Neural cell (in vitro differentiated cells): Measurements from ENCODE around the gene AGBL5. TPM values are rescaled to one million over a fixed set of nuclear protein-coding genes. Genes with fewer than 3 reads are reported as not detected.

Experiments
- H2AFZ ChIP-seq: fragments of 200-600, 300-800 bp; sonication (generic), shearing (Covaris generic); 2 replicates; pipeline ENCODE4 v1.6.0; 2014; ENCODE audit warnings: low read depth, mild to moderate bottlenecking, antibody characterized with exemption, low read length, moderate library complexity
- H3F3A ChIP-seq: fragments of 200-600 bp; shearing (Covaris generic); 2 replicates; pipeline ENCODE4 v1.6.1; 2016; ENCODE audit warnings: mild to moderate bottlenecking, moderate library complexity, mixed read lengths, antibody characterized with exemption, low read length; ENCODE audit not compliant: insufficient read depth, poor library complexity, severe bottlenecking
- H3K27ac ChIP-seq: fragments of 200-600, 300-800 bp; sonication (generic), shearing (Covaris generic); 2 replicates; pipeline ENCODE4 v1.5.1; 2014; ENCODE audit warnings: mild to moderate bottlenecking, low read length, moderate library complexity
- H3K27me3 ChIP-seq: fragments of 300-800, 200-600 bp; sonication (generic), shearing (Covaris generic); 2 replicates; pipeline ENCODE4 v1.6.0; 2014; ENCODE audit warnings: mild to moderate bottlenecking, low read depth, low read length, moderate library complexity; ENCODE audit not compliant: insufficient read depth
- H3K36me3 ChIP-seq: fragments of 300-800, 200-600 bp; sonication (generic), shearing (Covaris generic); 2 replicates; pipeline ENCODE4 v1.5.1; 2014; ENCODE audit warnings: mild to moderate bottlenecking, antibody characterized with exemption, low read length, moderate library complexity; ENCODE audit not compliant: insufficient read depth
- H3K4me2 ChIP-seq: fragments of 300-800, 200-600 bp; sonication (generic), shearing (Covaris generic); 2 replicates; pipeline ENCODE4 v1.6.0; 2014; ENCODE audit warnings: mild to moderate bottlenecking, low read length
- H3K4me3 ChIP-seq: fragments of 300-800, 200-600 bp; sonication (generic), shearing (Covaris generic); 2 replicates; pipeline ENCODE4 v1.5.1; 2014; ENCODE audit warnings: mild to moderate bottlenecking, low read length, moderate library complexity
- H3K79me2 ChIP-seq: fragments of 200-600 bp; shearing (Covaris generic); replicated peaks from 2 replicates; pipeline ENCODE4 v1.6.0; 2014; ENCODE audit warnings: mild to moderate bottlenecking, low read length, moderate library complexity; ENCODE audit not compliant: insufficient read depth
- H3K9ac ChIP-seq: fragments of 300-800, 200-600 bp; sonication (generic), shearing (Covaris generic); 2 replicates; pipeline ENCODE4 v1.6.1; 2016; ENCODE audit warnings: mild to moderate bottlenecking, low read length, mixed read lengths
- H3K9me2 ChIP-seq: fragments of 200-600 bp; shearing (Covaris generic); 2 replicates; pipeline ENCODE4 v1.6.1; 2016; ENCODE audit warnings: mild to moderate bottlenecking, low read length, mixed read lengths; ENCODE audit not compliant: insufficient read depth
- H3K9me3 ChIP-seq: fragments of 200-600, 300-800 bp; sonication (generic), shearing (Covaris generic); 2 replicates; pipeline ENCODE4 v1.6.1; 2016; ENCODE audit warnings: mild to moderate bottlenecking, mixed run types, low read length, moderate library complexity, mixed read lengths
- H4K20me1 ChIP-seq: fragments of 200-600 bp; shearing (Covaris generic); 2 replicates; pipeline ENCODE4 v1.6.1; 2016; ENCODE audit warnings: mild to moderate bottlenecking, mixed run types; ENCODE audit not compliant: insufficient read depth
- CTCF ChIP-seq: fragments of 450-650 bp; IDR thresholded peaks from 2 replicates; pipeline ENCODE4 v1.5.1; 2014; ENCODE audit warnings: antibody characterized with exemption, mild to moderate bottlenecking, moderate library complexity; ENCODE audit not compliant: poor library complexity, severe bottlenecking
- EP300 ChIP-seq: fragments of 450-650 bp; conservative IDR thresholded peaks from 2 replicates; pipeline ENCODE4 v1.6.1; 2014; ENCODE audit warnings: antibody characterized with exemption, mild to moderate bottlenecking, moderate library complexity; ENCODE audit not compliant: poor library complexity, severe bottlenecking
- EZH2 ChIP-seq: fragments of 200-600, 300-800 bp; shearing (Covaris generic), sonication (generic); IDR thresholded peaks from 2 replicates; pipeline ENCODE4 v1.6.1; 2014; ENCODE audit warnings: antibody characterized with exemption, low read length, borderline replicate concordance, mild to moderate bottlenecking; ENCODE audit not compliant: insufficient read depth, poor library complexity, severe bottlenecking
- MXI1 ChIP-seq: fragments of 450-650 bp; conservative IDR thresholded peaks from 2 replicates; pipeline ENCODE4 v1.6.1; 2014; ENCODE audit warnings: antibody characterized with exemption, mild to moderate bottlenecking; ENCODE audit not compliant: poor library complexity, severe bottlenecking
- POLR2AphosphoS5 ChIP-seq: IDR thresholded peaks from 2 replicates; pipeline ENCODE4 v1.6.1; 2012
- RAD21 ChIP-seq: fragments of 450-650 bp; conservative IDR thresholded peaks from 2 replicates; pipeline ENCODE4 v1.6.1; 2014; ENCODE audit warnings: antibody characterized with exemption, mild to moderate bottlenecking, moderate library complexity
- SMC3 ChIP-seq: fragments of 450-650 bp; conservative IDR thresholded peaks from 2 replicates; pipeline ENCODE4 v1.6.1; 2014; ENCODE audit warnings: antibody characterized with exemption, mild to moderate bottlenecking, moderate library complexity; ENCODE audit not compliant: poor library complexity
- TAF1 ChIP-seq: IDR thresholded peaks from 2 replicates; pipeline ENCODE4 v1.6.1; 2012; ENCODE audit warnings: low read depth
- polyA plus RNA-seq: library from polyadenylated mRNA; depleted of rRNA; stranded (reverse); fragments of >200 nt; gene quantifications from 2 replicates; pipeline ENCODE4 v1.2.3, GENCODE V29; 2014
- TF ChIP-seq, protein P1 (sequence below): IDR thresholded peaks from 2 replicates; pipeline ENCODE4 v1.6.1; 2012; ENCODE audit warnings: borderline replicate concordance

AGBL5 gene
- polyA plus RNA-seq, 1 donor from 2014 or later: 34.3 TPM

DNA sequence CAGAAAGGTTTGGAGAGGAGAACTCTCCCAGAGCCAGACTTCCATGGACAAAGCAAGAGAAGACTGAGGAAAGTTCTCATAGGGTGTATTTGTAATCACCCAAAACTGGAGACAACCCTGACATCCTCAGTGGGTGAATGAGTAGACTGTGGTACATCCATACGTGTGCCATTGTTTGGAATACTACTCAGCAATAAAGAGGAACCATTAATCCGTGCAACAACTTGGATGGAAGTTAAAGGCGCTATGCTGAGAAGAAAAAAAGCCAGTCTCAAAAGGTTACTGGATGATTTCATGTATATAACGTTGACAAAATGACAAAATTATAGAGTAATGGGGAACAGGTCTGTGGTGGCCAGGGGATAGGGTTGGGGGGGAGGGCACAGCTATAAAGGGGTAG is 42.8 kb upstream of the AGBL5 start:
- Histone ChIP-seq H3K9me2 (no peaks in the 10 kb centered on the region), H3K9me3 (no peaks in the 10 kb centered on the region), H2AFZ (no peak overlapping the region), H3F3A (no peaks in the 10 kb centered on the region), H3K79me2 (no peaks in the 10 kb centered on the region), H3K27ac (no peak overlapping the region), H3K4me3 (no peak overlapping the region), H3K27me3 (no peaks in the 10 kb centered on the region), H3K36me3 (no peaks in the 10 kb centered on the region), H3K4me2 (no peak overlapping the region), H3K9ac (no peak overlapping the region), H4K20me1 (no peaks in the 10 kb centered on the region)
- TF ChIP-seq POLR2AphosphoS5 (no peak), MXI1 (no peak), RAD21 (no peak)
- TF ChIP-seq, protein P1, sequence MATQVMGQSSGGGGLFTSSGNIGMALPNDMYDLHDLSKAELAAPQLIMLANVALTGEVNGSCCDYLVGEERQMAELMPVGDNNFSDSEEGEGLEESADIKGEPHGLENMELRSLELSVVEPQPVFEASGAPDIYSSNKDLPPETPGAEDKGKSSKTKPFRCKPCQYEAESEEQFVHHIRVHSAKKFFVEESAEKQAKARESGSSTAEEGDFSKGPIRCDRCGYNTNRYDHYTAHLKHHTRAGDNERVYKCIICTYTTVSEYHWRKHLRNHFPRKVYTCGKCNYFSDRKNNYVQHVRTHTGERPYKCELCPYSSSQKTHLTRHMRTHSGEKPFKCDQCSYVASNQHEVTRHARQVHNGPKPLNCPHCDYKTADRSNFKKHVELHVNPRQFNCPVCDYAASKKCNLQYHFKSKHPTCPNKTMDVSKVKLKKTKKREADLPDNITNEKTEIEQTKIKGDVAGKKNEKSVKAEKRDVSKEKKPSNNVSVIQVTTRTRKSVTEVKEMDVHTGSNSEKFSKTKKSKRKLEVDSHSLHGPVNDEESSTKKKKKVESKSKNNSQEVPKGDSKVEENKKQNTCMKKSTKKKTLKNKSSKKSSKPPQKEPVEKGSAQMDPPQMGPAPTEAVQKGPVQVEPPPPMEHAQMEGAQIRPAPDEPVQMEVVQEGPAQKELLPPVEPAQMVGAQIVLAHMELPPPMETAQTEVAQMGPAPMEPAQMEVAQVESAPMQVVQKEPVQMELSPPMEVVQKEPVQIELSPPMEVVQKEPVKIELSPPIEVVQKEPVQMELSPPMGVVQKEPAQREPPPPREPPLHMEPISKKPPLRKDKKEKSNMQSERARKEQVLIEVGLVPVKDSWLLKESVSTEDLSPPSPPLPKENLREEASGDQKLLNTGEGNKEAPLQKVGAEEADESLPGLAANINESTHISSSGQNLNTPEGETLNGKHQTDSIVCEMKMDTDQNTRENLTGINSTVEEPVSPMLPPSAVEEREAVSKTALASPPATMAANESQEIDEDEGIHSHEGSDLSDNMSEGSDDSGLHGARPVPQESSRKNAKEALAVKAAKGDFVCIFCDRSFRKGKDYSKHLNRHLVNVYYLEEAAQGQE: no peak

GRCh38 chr2:27009083-27009482 is 42.4 kb upstream of the AGBL5 start:
- Histone ChIP-seq H3K27ac (no peak overlapping the region), H3K9me2 (no peaks in the 10 kb centered on the region)

More at GRCh38 chr2:27009083-27009482, 42.4 kb upstream of the AGBL5 start:
- H3K9me3 ChIP-seq: no peaks in the 10 kb centered on the region
- no peaks in the 10 kb centered on the region for H3K27me3 ChIP-seq
- H3K79me2 ChIP-seq: no peaks in the 10 kb centered on the region
- no peak overlapping the region for H2AFZ ChIP-seq
- H4K20me1 ChIP-seq: no peaks in the 10 kb centered on the region
- no peak overlapping the region for H3K9ac ChIP-seq
- no peak overlapping the region for H3K4me2 ChIP-seq
- H3K36me3 ChIP-seq: no peaks in the 10 kb centered on the region
- H3K4me3 ChIP-seq: no peak overlapping the region
- TF ChIP-seq RAD21: no peak
- no peak for TF ChIP-seq CTCF
- TF ChIP-seq EZH2: no peak
- TF ChIP-seq, protein P1: no peak
- no peak for TF ChIP-seq MXI1
- TF ChIP-seq EP300: no peak
- no peak for TF ChIP-seq SMC3
- no peak for TF ChIP-seq TAF1
- no peak for TF ChIP-seq POLR2AphosphoS5
- H3F3A ChIP-seq: no peaks in the 10 kb centered on the region
